HG03066 (cell line): Measurements from ENCODE around the gene CLCC1.

Experiments used
- ATAC-seq: cut with Tn5 transposase; IDR thresholded peaks from one replicate; pipeline ENCODE4 v1.9.1; 2021; ENCODE audit warnings: low read depth; ENCODE audit not compliant: unreplicated experiment

Gene CLCC1

GRCh38 chr1:108925920-108926319 lies 37.4 kb downstream of the CLCC1 start:
- no peak for ATAC-seq

- ATAC-seq: no peak
These were observed 46.5 kb downstream of the CLCC1 start for GRCh38 chr1:108916788-108917187.
